Common myeloid progenitor, CD34-positive (primary cell): ENCODE results near the gene SYNDIG1L.

Experiments used
- CTCF ChIA-PET: fragments of 350-600 bp; sonication (Branson Sonifier 250); formaldehyde crosslinking; loops from one replicate; lab custom pipeline; 2021; ENCODE audit warnings: antibody characterized with exemption; lab: Charles Lee
- POLR2A ChIA-PET: fragments of 350-600 bp; sonication (Branson Sonifier 250); formaldehyde crosslinking; loops from one replicate; lab custom pipeline; 2021; ENCODE audit warnings: antibody characterized with exemption; lab: Charles Lee
- DNase-seq, 3 donors: peaks; one replicate each; pipeline versions ENCODE4 v3.0.0 to v3.0.0-alpha.2; 2013
- H3K27ac ChIP-seq, 2 experiments: 1 replicate in 1 of 2; 2 replicates in 1 of 2; pipeline ENCODE4 v1.7.0; 2013; ENCODE audit warnings: inconsistent platforms in 2 of 2, low read length in 2 of 2, mild to moderate bottlenecking in 2 of 2, low read depth in 1 of 2, moderate library complexity in 1 of 2; ENCODE audit not compliant: severe bottlenecking in 2 of 2, insufficient read depth in 1 of 2, poor library complexity in 1 of 2
- H3K27me3 ChIP-seq, 5 experiments: replicated peaks in 2 of 5; 1 replicate in 3 of 5; 2 replicates in 2 of 5; pipeline versions ENCODE4 v1.6.1 to v1.7.0; 2013; ENCODE audit warnings: low read length in 4 of 5, mild to moderate bottlenecking in 2 of 5, moderate library complexity in 2 of 5, inconsistent platforms in 1 of 5; ENCODE audit not compliant: insufficient read depth in 5 of 5, control insufficient read depth in 4 of 5
- H3K36me3 ChIP-seq, 4 experiments: 1 replicate in 2 of 4; 2 replicates in 2 of 4; pipeline versions ENCODE4 v1.6.1 to v1.7.0; 2013; ENCODE audit warnings: low read length in 3 of 4, control low read depth in 1 of 4, mild to moderate bottlenecking in 1 of 4; ENCODE audit not compliant: control insufficient read depth in 4 of 4, insufficient read depth in 4 of 4
- H3K4me1 ChIP-seq, 4 experiments: 1 replicate in 3 of 4; 2 replicates in 1 of 4; pipeline versions ENCODE4 v1.6.1 to v1.7.1; 2013; ENCODE audit warnings: low read length in 3 of 4, mild to moderate bottlenecking in 3 of 4, control low read depth in 1 of 4, inconsistent platforms in 1 of 4, moderate library complexity in 1 of 4; ENCODE audit not compliant: control insufficient read depth in 4 of 4, insufficient read depth in 4 of 4; ENCODE audit errors: control extremely low read depth in 1 of 4
- H3K4me3 ChIP-seq, 7 experiments: 1 replicate in 4 of 7; 2 replicates in 3 of 7; pipeline versions ENCODE4 v1.5.1 to v1.7.0; 2013; ENCODE audit warnings: mild to moderate bottlenecking in 7 of 7, low read length in 6 of 7, moderate library complexity in 6 of 7, inconsistent platforms in 2 of 7, low read depth in 2 of 7, control low read depth in 1 of 7; ENCODE audit not compliant: insufficient read depth in 4 of 7, control insufficient read depth in 1 of 7; ENCODE audit errors: extremely low read depth in 1 of 7
- H3K9me3 ChIP-seq, 5 experiments: 1 replicate in 4 of 5; 2 replicates in 1 of 5; pipeline versions ENCODE4 v1.6.1 to v1.7.1; 2013; ENCODE audit warnings: low read length in 4 of 5, mild to moderate bottlenecking in 2 of 5, inconsistent platforms in 1 of 5, low read depth in 1 of 5, moderate library complexity in 1 of 5; ENCODE audit not compliant: control insufficient read depth in 4 of 5, insufficient read depth in 2 of 5; ENCODE audit errors: control extremely low read depth in 1 of 5
- WGBS: methylation state at CpG from one replicate; pipeline ENCODE4 v1.1.5; 2013; ENCODE audit not compliant: insufficient coverage; 5-methylcytosine and 5-hydroxymethylcytosine counted together

SYNDIG1L gene

DNA sequence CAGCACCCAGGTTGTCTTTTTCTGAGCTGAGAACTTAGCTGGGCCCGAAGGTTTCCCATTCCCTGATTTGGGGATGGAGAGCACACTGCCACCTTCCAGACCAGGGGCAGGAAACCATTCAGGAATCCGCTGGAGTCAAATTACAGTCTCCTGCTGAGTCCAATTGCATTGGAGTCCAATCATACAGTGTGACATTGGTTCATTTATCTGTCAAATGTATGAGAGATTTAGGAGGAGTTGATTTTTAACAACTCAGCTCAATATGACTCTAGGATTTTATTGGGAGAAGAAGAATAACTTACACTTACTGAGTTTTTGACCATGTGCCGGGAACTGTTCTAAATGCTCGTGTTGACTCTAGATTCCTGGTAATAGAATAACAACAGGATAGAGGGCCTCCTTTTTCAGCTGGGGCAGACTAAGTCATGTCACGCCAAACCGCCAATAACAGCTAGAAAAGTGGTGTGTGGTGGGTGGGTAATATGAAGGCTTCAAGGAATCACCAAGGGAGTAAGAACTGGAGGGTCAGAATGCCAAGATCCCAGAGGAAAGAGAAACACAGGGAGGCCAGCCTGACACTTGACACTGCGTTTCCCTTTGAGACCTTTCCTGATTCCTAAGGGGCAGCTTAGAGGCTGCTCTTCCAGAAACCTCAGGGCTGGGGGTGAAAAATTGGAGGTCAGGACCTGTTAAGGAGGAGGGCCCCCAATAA, 11.5 kb downstream of the SYNDIG1L start:
- DNase-seq = no peak
- no peaks in the 10 kb centered on the region for H3K9me3 ChIP-seq
- ChIA-PET POLR2A (no interaction called here), CTCF (interaction anchor here (2.3 kb wide), 1 partner anchor 10 kb away, joined by 7 read pairs; the partner anchor contains the start of gene SYNDIG1L)
- no peak overlapping the region for H3K27ac ChIP-seq
- H3K36me3 ChIP-seq = no peaks in the 10 kb centered on the region
- 93% methylated on average over 5 of the region's 7 CpGs for WGBS
- H3K4me1 ChIP-seq = no peaks in the 10 kb centered on the region
- peaks cover 0 to 25% (median 12%) of the 10 kb centered on the region in 5 experiments for H3K27me3 ChIP-seq
- no peak overlapping the region for H3K4me3 ChIP-seq

GRCh38 chr14:74413627-74414026, 12.4 kb downstream of the SYNDIG1L start:
- ChIA-PET POLR2A (no interaction called here), CTCF (interaction anchor here (2.3 kb wide), 1 partner anchor 11 kb away, joined by 7 read pairs; the partner anchor contains the start of gene SYNDIG1L)
- Histone ChIP-seq H3K27me3 (peaks cover 0 to 21% (median 12%) of the 10 kb centered on the region in 5 experiments), H3K9me3 (no peaks in the 10 kb centered on the region), H3K36me3 (no peaks in the 10 kb centered on the region), H3K27ac (no peak overlapping the region), H3K4me1 (no peaks in the 10 kb centered on the region), H3K4me3 (no peak overlapping the region)
- 94% methylated on average over 4 of the region's 4 CpGs for WGBS
- DNase-seq = no peak

- H3K4me3 ChIP-seq = no peak overlapping the region
These were observed 13.3 kb downstream of the SYNDIG1L start for GRCh38 chr14:74412753-74413152.

GRCh38 chr14:74411671-74412070, 14.3 kb downstream of the SYNDIG1L start:
- no peak overlapping the region for H3K4me3 ChIP-seq
- no peaks in the 10 kb centered on the region for H3K9me3 ChIP-seq
- POLR2A ChIA-PET = no interaction called here
- no peaks in the 10 kb centered on the region for H3K4me1 ChIP-seq
- H3K27me3 ChIP-seq = peaks cover 0 to 2% (median 2%) of the 10 kb centered on the region in 5 experiments
- 96% methylated on average over 6 of the region's 7 CpGs for WGBS
- CTCF ChIA-PET = no interaction called here
- H3K36me3 ChIP-seq = no peaks in the 10 kb centered on the region
- no peak overlapping the region for H3K27ac ChIP-seq
- DNase-seq = no peak

More at GRCh38 chr14:74412753-74413152, 13.3 kb downstream of the SYNDIG1L start:
- ChIA-PET CTCF (no interaction called here), POLR2A (no interaction called here)
- DNase-seq = no peak
- Histone ChIP-seq H3K4me1 (no peaks in the 10 kb centered on the region), H3K27me3 (peaks cover 0 to 12% (median 9%) of the 10 kb centered on the region in 5 experiments), H3K9me3 (no peaks in the 10 kb centered on the region), H3K27ac (no peak overlapping the region), H3K36me3 (no peaks in the 10 kb centered on the region)
- WGBS = 67% methylated on average over 1 of the region's 2 CpGs

DNA sequence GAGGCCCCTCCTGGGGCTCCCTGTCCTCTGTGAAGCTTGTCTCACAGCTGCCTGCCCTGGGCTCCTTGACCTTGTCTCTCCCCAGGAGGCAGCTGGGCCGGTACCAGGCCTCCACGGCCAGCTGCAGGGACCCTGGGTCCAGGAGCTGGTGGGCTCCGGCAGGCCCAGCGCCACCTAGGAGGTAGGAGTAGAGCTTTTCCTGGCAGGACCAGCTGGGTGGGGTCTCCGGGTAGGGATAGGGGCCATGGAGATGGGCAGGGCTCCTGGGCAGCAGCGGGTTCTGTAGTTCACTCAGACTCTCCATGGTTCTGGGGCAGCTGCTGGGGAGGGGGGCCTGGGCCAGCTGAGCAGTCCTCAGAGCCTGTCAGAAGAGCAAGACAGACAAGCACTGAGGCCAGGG, 16.6 kb downstream of the SYNDIG1L start:
- Histone ChIP-seq H3K27ac (no peak overlapping the region), H3K27me3 (peaks cover 0 to 2% (median 0%) of the 10 kb centered on the region in 5 experiments), H3K36me3 (no peaks in the 10 kb centered on the region), H3K9me3 (no peaks in the 10 kb centered on the region), H3K4me1 (no peaks in the 10 kb centered on the region), H3K4me3 (no peak overlapping the region)
- CTCF ChIA-PET = interaction anchor here (1.3 to 2.4 kb wide), 2 partner anchors 10 to 14 kb away, joined by 3 to 7 read pairs; no protein-coding TSS in a partner anchor
- 100% methylated on average over 2 of the region's 6 CpGs for WGBS
- POLR2A ChIA-PET = no interaction called here
- no peak for DNase-seq

DNA sequence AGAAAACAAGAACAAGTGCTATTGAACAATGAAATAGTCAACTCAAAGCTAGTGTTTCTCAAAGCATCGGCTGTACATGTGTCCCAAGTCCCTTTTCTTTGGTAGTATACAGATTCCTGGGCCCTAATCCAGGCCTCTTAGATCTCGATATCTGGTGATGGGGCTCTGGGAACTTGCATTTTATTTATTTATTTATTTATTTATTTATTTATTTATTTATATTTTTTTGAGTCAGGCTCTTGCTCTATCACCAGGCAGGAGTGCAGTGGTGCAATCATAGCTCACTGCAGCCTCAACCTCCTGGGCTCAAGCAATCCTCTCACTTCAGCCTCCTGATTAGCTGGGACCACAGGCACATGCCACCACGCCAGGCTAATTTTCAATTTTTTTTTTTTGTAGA, 17.1 kb downstream of the SYNDIG1L start:
- 100% methylated on average over 2 of the region's 3 CpGs for WGBS
- CTCF ChIA-PET = interaction anchor here (1.4 to 2.4 kb wide), 2 partner anchors 9 to 52 kb away, joined by 3 to 7 read pairs; no protein-coding TSS in a partner anchor
- no peaks in the 10 kb centered on the region for H3K36me3 ChIP-seq
- DNase-seq = no peak
- H3K4me3 ChIP-seq = no peak overlapping the region
- no peaks in the 10 kb centered on the region for H3K4me1 ChIP-seq
- peaks cover 0 to 2% (median 0%) of the 10 kb centered on the region in 5 experiments for H3K27me3 ChIP-seq
- no peak overlapping the region for H3K27ac ChIP-seq
- H3K9me3 ChIP-seq = no peaks in the 10 kb centered on the region
- POLR2A ChIA-PET = no interaction called here

DNA sequence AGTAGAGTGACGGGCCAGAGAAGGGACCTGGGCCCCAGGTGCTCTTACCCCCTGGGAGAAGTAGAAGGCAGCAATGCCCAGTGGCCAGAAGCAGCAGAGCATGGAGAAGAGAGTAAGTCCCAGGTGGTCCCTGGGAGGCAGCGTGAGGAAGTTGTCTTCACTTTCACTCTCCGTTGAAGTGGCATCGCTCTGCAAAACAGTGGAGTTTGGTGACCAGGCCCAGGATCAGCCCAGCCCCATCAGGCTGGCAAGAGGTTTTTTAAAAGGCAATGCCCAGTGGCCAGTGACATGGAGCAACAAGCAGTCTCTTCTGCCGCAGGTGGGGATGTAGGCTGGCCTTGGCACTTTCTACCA, 18.2 kb downstream of the SYNDIG1L start:
- Histone ChIP-seq H3K27ac (no peak overlapping the region), H3K27me3 (no peaks in the 10 kb centered on the region), H3K9me3 (no peaks in the 10 kb centered on the region), H3K36me3 (no peaks in the 10 kb centered on the region), H3K4me1 (peaks cover 0 to 5% (median 4%) of the 10 kb centered on the region in 4 experiments), H3K4me3 (no peak overlapping the region)
- POLR2A ChIA-PET = no interaction called here
- no peak for DNase-seq
- 100% methylated on average over 4 of the region's 5 CpGs for WGBS
- CTCF ChIA-PET = interaction anchor here (1.4 kb wide), 1 partner anchor 53 kb away, joined by 3 read pairs; no protein-coding TSS in a partner anchor
